Testis (tissue), 3 donors: ENCODE results near the gene KCNIP2. TPM values are rescaled to one million over a fixed set of nuclear protein-coding genes. Genes with fewer than 3 reads are reported as not detected.

Source experiments
- DNase-seq: peaks from one replicate; pipeline ENCODE4 v3.0.0-alpha.2; 2019
- H3K27ac ChIP-seq, 2 donors: fragments of 200-600 bp; sonication (generic); one replicate each; pipeline ENCODE4 v1.5.1; 2019
- H3K27me3 ChIP-seq: fragments of 200-600 bp; sonication (generic); one replicate; pipeline ENCODE4 v1.5.1; 2019
- H3K36me3 ChIP-seq: fragments of 200-600 bp; sonication (generic); one replicate; pipeline ENCODE4 v1.5.1; 2017; ENCODE audit warnings: low read depth; ENCODE audit errors: missing control alignments
- H3K4me1 ChIP-seq: fragments of 200-600 bp; sonication (generic); one replicate; pipeline ENCODE4 v1.5.1; 2019
- H3K4me3 ChIP-seq, 2 donors: fragments of 200-600 bp; sonication (generic); one replicate each; pipeline ENCODE4 v1.5.1; 2017 to 2019
- H3K9me3 ChIP-seq: fragments of 200-600 bp; sonication (generic); one replicate; pipeline ENCODE4 v1.5.1; 2017
- POLR2A ChIP-seq: fragments of 450-650 bp; IDR thresholded peaks from one replicate; pipeline ENCODE4 v1.6.1; 2017; ENCODE audit warnings: antibody characterized with exemption, mild to moderate bottlenecking, moderate library complexity
- WGBS, 2 donors: methylation state at CpG; one replicate each; pipeline ENCODE4 v1.1.5; 2018; 5-methylcytosine and 5-hydroxymethylcytosine counted together
- intact Hi-C: fragments of 100-400 bp; cut with DNase I; formaldehyde crosslinking; loops from one replicate; pipeline ENCODE4 v1.15.1; 2023; ENCODE audit warnings: low total_unique reads
- polyA plus RNA-seq: library from polyadenylated mRNA; stranded (reverse); fragments of 350-450 nt; fragmentation: Illumina TruSeq; extraction: RNeasy Lipid Tissue Mini Kit (QIAGEN cat#74804); gene quantifications from one replicate; pipeline ENCODE4 v1.2.3, GENCODE V29; 2014; ENCODE audit warnings: low read depth, low replicate concordance; ENCODE audit not compliant: insufficient read depth
- total RNA-seq, 2 donors: library from RNA; depleted of rRNA; stranded (reverse); fragments of >200 nt; gene quantifications; one replicate each; pipeline ENCODE4 v1.2.3, GENCODE V29; 2016
- TF ChIP-seq, protein P1 (sequence below), 3 experiments: fragments of 450-650 bp in 2 of 3; fragments of 200-600 bp in 1 of 3; sonication (generic) in 1 of 3; IDR thresholded peaks; one replicate each; pipeline ENCODE4 v1.5.1; 2016 to 2019; ENCODE audit warnings: antibody characterized with exemption in 3 of 3, mild to moderate bottlenecking in 2 of 3, moderate library complexity in 1 of 3

KCNIP2 gene
- total and polyA plus RNA-seq, 3 donors from 2014 or later: 5.1 to 6.8 (median 5.6) TPM

DNA sequence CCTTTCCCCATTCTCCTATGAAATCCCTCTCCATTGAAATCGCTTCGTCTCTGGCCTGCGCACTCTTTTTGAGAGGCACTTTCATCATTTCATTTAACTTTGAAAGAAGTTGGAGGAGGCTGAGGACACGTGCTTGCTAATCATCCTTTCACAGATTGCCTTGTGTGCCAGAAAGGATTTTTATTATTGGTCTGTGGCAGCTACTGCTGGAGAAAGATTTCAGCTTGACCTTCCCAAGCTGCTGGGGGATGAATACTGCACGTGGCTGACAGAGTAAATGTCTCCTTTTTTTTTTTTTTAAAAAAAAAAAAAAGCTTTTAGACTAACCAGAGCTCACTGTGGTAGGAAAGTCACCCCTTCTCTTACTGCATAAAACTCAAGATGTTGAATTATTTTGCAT, 44.2 kb upstream of the KCNIP2 start:
- Histone ChIP-seq H3K9me3 (no peaks in the 10 kb centered on the region), H3K4me1 (no peaks in the 10 kb centered on the region), H3K36me3 (no peaks in the 10 kb centered on the region), H3K27me3 (no peaks in the 10 kb centered on the region), H3K27ac (no peak overlapping the region), H3K4me3 (no peak overlapping the region)
- DNase-seq: no peak
- intact Hi-C loops: no loop called here
- no peak for TF ChIP-seq POLR2A
- TF ChIP-seq, protein P1, sequence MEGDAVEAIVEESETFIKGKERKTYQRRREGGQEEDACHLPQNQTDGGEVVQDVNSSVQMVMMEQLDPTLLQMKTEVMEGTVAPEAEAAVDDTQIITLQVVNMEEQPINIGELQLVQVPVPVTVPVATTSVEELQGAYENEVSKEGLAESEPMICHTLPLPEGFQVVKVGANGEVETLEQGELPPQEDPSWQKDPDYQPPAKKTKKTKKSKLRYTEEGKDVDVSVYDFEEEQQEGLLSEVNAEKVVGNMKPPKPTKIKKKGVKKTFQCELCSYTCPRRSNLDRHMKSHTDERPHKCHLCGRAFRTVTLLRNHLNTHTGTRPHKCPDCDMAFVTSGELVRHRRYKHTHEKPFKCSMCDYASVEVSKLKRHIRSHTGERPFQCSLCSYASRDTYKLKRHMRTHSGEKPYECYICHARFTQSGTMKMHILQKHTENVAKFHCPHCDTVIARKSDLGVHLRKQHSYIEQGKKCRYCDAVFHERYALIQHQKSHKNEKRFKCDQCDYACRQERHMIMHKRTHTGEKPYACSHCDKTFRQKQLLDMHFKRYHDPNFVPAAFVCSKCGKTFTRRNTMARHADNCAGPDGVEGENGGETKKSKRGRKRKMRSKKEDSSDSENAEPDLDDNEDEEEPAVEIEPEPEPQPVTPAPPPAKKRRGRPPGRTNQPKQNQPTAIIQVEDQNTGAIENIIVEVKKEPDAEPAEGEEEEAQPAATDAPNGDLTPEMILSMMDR (IDR thresholded peaks at IDR 0.05): no peak
- 74 to 75% methylated on average over 5 of the region's 5 CpGs for WGBS, 2 donors

DNA sequence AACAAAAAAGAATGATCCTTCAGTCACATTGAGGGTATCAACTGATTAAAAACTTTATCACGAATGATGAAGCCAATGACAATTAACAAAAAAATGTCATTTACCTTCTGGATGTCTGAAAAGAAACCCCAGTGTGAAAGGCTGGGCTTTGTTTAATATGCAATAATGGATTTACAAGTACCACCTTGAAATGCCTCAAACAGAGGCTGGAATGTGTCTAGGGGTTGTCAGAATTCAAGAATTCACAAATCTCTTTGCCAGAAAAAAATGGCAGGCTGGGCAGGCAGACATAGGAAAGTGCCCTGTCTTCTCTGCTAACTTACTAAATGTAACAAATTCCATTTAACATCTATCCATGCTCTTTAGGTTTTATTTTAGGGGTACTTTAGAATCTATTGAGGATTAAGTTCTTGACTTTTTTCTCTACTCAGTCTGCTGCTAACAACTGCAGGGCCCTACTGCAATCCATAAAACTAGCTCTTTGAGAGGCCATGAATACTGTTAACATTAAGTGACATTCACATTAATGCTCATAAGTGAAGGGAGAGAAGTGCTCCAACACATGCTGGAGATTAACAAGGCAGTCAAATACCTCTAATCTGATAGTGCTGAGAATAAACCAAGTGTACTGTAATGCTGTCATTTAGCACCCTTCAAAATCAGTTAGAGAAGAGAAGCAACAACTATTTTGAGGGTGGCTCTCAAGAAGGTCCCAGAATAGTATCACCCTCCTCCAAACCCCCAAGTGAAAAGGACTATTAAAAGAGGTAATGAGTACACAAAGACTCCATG, 43.1 kb upstream of the KCNIP2 start:
- Histone ChIP-seq H3K27me3 (no peaks in the 10 kb centered on the region), H3K9me3 (no peaks in the 10 kb centered on the region), H3K4me1 (no peaks in the 10 kb centered on the region), H3K4me3 (no peak overlapping the region), H3K27ac (no peak overlapping the region), H3K36me3 (no peaks in the 10 kb centered on the region)
- no peak for DNase-seq
- intact Hi-C loops: no loop called here
- no peak for TF ChIP-seq POLR2A
- TF ChIP-seq, protein P1 (IDR thresholded peaks at IDR 0.05): no peak
- 100% methylated on average over 1 of the region's 1 CpG for WGBS, 2 donors

DNA sequence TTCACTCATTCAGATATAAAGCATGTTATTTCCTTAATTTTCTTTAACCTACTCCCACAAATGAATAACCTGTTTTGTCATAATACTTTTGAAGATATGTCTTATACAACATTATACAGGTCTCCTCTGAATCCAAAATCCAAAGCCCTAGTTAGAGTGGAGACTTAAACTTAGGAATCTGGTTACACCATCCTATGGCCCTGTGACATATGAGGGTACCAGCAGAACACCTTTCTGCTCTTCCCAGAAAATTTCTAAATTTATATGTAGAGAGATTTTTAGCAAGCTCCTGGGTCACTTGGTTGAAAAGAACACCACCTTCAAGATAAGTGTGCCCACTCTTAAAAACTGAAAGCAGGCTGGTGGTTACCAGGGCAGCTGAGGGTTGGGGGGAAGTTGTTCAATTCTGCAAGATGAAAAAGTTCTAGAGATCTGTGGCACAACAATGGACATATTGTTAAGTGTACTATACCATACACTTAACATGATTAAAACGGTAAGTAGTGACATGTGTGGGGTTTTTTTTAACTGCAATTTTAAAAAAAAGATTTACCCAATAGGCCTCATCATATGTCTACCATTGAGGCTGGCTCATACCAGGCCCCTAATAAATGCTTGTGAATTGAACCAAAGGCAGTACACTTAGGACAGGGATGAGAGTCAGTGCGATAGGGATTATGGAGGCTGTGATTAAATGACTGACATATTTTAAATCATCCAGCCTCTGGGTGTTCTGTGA, 37.6 kb upstream of the KCNIP2 start:
- Histone ChIP-seq H3K27me3 (no peaks in the 10 kb centered on the region), H3K4me3 (no peak overlapping the region), H3K27ac (no peak overlapping the region), H3K9me3 (no peaks in the 10 kb centered on the region), H3K4me1 (no peaks in the 10 kb centered on the region), H3K36me3 (no peaks in the 10 kb centered on the region)
- no peak for DNase-seq
- 81 to 83% methylated on average over 2 of the region's 2 CpGs for WGBS, 2 donors
- no peak for TF ChIP-seq POLR2A
- TF ChIP-seq, protein P1 (IDR thresholded peaks at IDR 0.05): no peak
- intact Hi-C loops: no loop called here

DNA sequence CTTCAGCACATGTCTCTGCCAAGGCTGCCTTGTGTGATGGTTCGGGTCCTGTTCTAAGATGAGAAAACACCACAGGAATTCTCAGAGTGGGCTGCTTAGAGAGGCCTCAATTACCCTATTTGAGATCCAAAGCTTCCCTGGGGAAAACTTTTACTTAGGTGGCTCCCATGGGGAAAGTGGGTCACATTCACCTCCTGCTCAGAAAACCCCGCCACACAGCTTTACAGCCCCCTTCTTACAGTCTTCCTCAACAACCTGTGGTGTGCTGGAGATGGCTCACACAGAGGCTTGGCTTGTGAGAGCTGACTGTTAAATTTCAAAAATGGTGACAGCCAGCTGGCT, 36.6 kb upstream of the KCNIP2 start:
- no peak overlapping the region for H3K27ac ChIP-seq
- H3K27me3 ChIP-seq: no peaks in the 10 kb centered on the region
- DNase-seq: no peak
- H3K4me3 ChIP-seq: no peak overlapping the region
- no peaks in the 10 kb centered on the region for H3K9me3 ChIP-seq
- H3K4me1 ChIP-seq: no peaks in the 10 kb centered on the region
- 87 to 95% methylated on average over 2 of the region's 2 CpGs for WGBS, 2 donors
- TF ChIP-seq, protein P1 (IDR thresholded peaks at IDR 0.05): no peak
- no peak for TF ChIP-seq POLR2A
- H3K36me3 ChIP-seq: no peaks in the 10 kb centered on the region
- intact Hi-C loops: no loop called here
